ENCODE results near the gene NAALADL2.

GRCh38 chr3:174857301-174857700 lies 1.8 kb upstream of the NAALADL2 start:
- TF ChIP-seq EZH2 (IDR thresholded peaks at IDR 0.05; ENCODE audit: low read depth, low read length, severe bottlenecking) (no peak), CTCF (IDR thresholded peaks at IDR 0.05; ENCODE audit: control extremely low read depth in 1 of 3, insufficient read depth in 1 of 3, low read depth in 1 of 3, low read length in 3 of 3) (no peak), FOSL1 (IDR thresholded peaks at IDR 0.05; ENCODE audit: insufficient read depth, low read depth, low read length) (no peak), CBX8 (IDR thresholded peaks at IDR 0.05; ENCODE audit: borderline replicate concordance, low read depth, low read length) (no peak), POLR2A (IDR thresholded peaks at IDR 0.05; ENCODE audit: control extremely low read depth in 1 of 2, low read depth in 2 of 2, low read length in 2 of 2) (no peak), BCL11A (IDR thresholded peaks at IDR 0.05; ENCODE audit: low read depth in 2 of 2, low read length in 2 of 2) (no peak), RAD21 (IDR thresholded peaks at IDR 0.05 in 1 of 2, conservative IDR thresholded peaks at IDR 0.05 in 1 of 2; ENCODE audit: low read depth in 2 of 2, low read length in 2 of 2) (no peak), SUZ12 (IDR thresholded peaks at IDR 0.05; ENCODE audit: low read length) (no peak), POLR2AphosphoS5 (IDR thresholded peaks at IDR 0.05; ENCODE audit: low read depth, low read length) (no peak), EP300 (IDR thresholded peaks at IDR 0.05; ENCODE audit: borderline replicate concordance in 1 of 2, low read depth in 2 of 2, low read length in 2 of 2) (no peak), YY1 (IDR thresholded peaks at IDR 0.05; ENCODE audit: low read depth, low read length) (no peak), CHD2 (IDR thresholded peaks at IDR 0.05; ENCODE audit: low read length) (no peak), JUN (IDR thresholded peaks at IDR 0.05; ENCODE audit: low read depth, low read length) (no peak), NRF1 (IDR thresholded peaks at IDR 0.05; ENCODE audit: low read depth, low read length) (no peak)
